Measurements from ENCODE around the gene GBX1. TPM values are rescaled to one million over a fixed set of nuclear protein-coding genes. Genes with fewer than 3 reads are reported as not detected.

Gene GBX1
- polyA plus RNA-seq, 2 of the 4 experiments (the other 2 are of a cell fraction), result not detected

GRCh38 chr7:151189038-151189437, 21.5 kb upstream of the GBX1 start:
- FAIRE-seq (no peak), ATAC-seq (no peak), DNase-seq (ENCODE audit: low read depth in 1 of 2, low spot score in 1 of 2) (no peak)
- WGBS (ENCODE audit: missing lambda C conversion rate), result 40% methylated on average over 4 of the region's 4 CpGs
- H3K4me1 ChIP-seq, result no peaks in the 10 kb centered on the region
- no peak overlapping the region for H3K4me2 ChIP-seq
- TF ChIP-seq PBX3 (IDR thresholded peaks at IDR 0.05) (no peak), EHMT2 (IDR thresholded peaks at IDR 0.05; ENCODE audit: low read depth) (no peak), KDM5A (IDR thresholded peaks at IDR 0.05) (no peak), FOXS1 (CRISPR knock-in tag; IDR thresholded peaks at IDR 0.05) (no peak), EHF (CRISPR knock-in tag; IDR thresholded peaks at IDR 0.05) (no peak), SMC3 (IDR thresholded peaks at IDR 0.05) (no peak), HOXB5 (CRISPR knock-in tag; IDR thresholded peaks at IDR 0.05) (no peak), HES2 (IDR thresholded peaks at IDR 0.05) (no peak), MAFK (IDR thresholded peaks at IDR 0.05; ENCODE audit: partially characterized antibody) (no peak), RNF2 (IDR thresholded peaks at IDR 0.05; ENCODE audit: borderline replicate concordance, low read depth) (no peak), FOSL2 (IDR thresholded peaks at IDR 0.05) (no peak), FOSL2 (CRISPR knock-in tag; IDR thresholded peaks at IDR 0.05) (no peak), ZNF302 (CRISPR knock-in tag; IDR thresholded peaks at IDR 0.05) (no peak), BHLHE40 (IDR thresholded peaks at IDR 0.05; ENCODE audit: low read depth, low read length) (no peak), JUN (IDR thresholded peaks at IDR 0.05) (no peak), NPAS2 (CRISPR knock-in tag; IDR thresholded peaks at IDR 0.05; ENCODE audit: borderline replicate concordance) (no peak), CTCF (IDR thresholded peaks at IDR 0.05) (no peak), TP53 (CRISPR knock-in tag; IDR thresholded peaks at IDR 0.05) (no peak), POLR2A (IDR thresholded peaks at IDR 0.05; ENCODE audit: low read length) (no peak)
- CTCF ChIA-PET, result no interaction called here
- no peak overlapping the region for H3K4me3 ChIP-seq
- POLR2A ChIA-PET, result no interaction called here
- no peaks in the 10 kb centered on the region for H3K9me3 ChIP-seq
- no peak overlapping the region for H3K27ac ChIP-seq

- 39% methylated on average over 5 of the region's 5 CpGs for WGBS (ENCODE audit: missing lambda C conversion rate)
- Histone ChIP-seq H3K27ac (no peak overlapping the region), H3K4me1 (no peaks in the 10 kb centered on the region), H3K4me3 (no peak overlapping the region), H3K4me2 (no peak overlapping the region), H3K9me3 (no peaks in the 10 kb centered on the region)
- ChIA-PET CTCF (interaction anchor here (2.4 kb wide), 1 partner anchor 16 kb away, joined by 10 read pairs; no protein-coding TSS in a partner anchor), POLR2A (no interaction called here)
- no peak for ATAC-seq
- FAIRE-seq, result no peak
- no peak for DNase-seq (ENCODE audit: low read depth in 1 of 2, low spot score in 1 of 2)
- TF ChIP-seq RCOR1 (IDR thresholded peaks at IDR 0.05; ENCODE audit: low read depth, low read length) (no peak), RFX5 (IDR thresholded peaks at IDR 0.05) (no peak), CBX2 (IDR thresholded peaks at IDR 0.05; ENCODE audit: borderline replicate concordance, low read depth) (no peak), CTCF (IDR thresholded peaks at IDR 0.05) (no peak), GATA3 (IDR thresholded peaks at IDR 0.05; ENCODE audit: borderline replicate concordance) (no peak), EHF (CRISPR knock-in tag; IDR thresholded peaks at IDR 0.05) (no peak), PBX3 (IDR thresholded peaks at IDR 0.05) (no peak), HDAC2 (IDR thresholded peaks at IDR 0.05) (no peak), SREBF2 (IDR thresholded peaks at IDR 0.05) (no peak)
Observed at GRCh38 chr7:151188252-151188542, 20.7 kb upstream of the GBX1 start.
